ENCODE results near the gene CLDN18.

- no peak for TF ChIP-seq CTCF (IDR thresholded peaks at IDR 0.05)
- TF ChIP-seq POLR2A (IDR thresholded peaks at IDR 0.05) = no peak
Observed at GRCh38 chr3:137992592-137992991, 17.4 kb upstream of the CLDN18 start.

All from prostate gland (tissue), 2 donors.